Caki2 (cell line): Measurements from ENCODE around the gene DCHS1. TPM values are rescaled to one million over a fixed set of nuclear protein-coding genes. Genes with fewer than 3 reads are reported as not detected.

Experiments used
- DNase-seq: peaks from one replicate; pipeline ENCODE4 v3.0.0-alpha.2; 2015; ENCODE audit warnings: low read depth
- in situ Hi-C: cut with HindIII; loops from 2 replicates; pipeline ENCODE4 v1.10.0; 2016; ENCODE audit warnings: low sequenced_read_pairs, low pct_unique_long_range_greater_than_20kb, mixed read lengths
- total RNA-seq: library from RNA; depleted of rRNA; stranded (reverse); fragments of >200 nt; shearing (Covaris generic); gene quantifications from 2 replicates; pipeline ENCODE4 v1.2.3, GENCODE V29; 2014; ENCODE audit warnings: low replicate concordance

Gene DCHS1
- total RNA-seq, 1 experiment from 2014 or later, result 0.03 TPM

GRCh38 chr11:6619004-6619745 lies 36.4 kb downstream of the DCHS1 start, which contains the start of gene TPP1:
Gene TPP1 (minus strand): TSS chr11:6619422. CDS start chr11:6619400, 22 bp downstream.
- peak; percentile 87 for DNase-seq
- in situ Hi-C loops, result no loop called here

GRCh38 chr11:6618117-6619003 lies 37.2 kb downstream of the DCHS1 start:
- peak; percentile 45 for DNase-seq
- in situ Hi-C loops, result no loop called here

- in situ Hi-C loops, result no loop called here
- no peak for DNase-seq
Measured at GRCh38 chr11:6617315-6617781, 38.3 kb downstream of the DCHS1 start.

- in situ Hi-C loops, result no loop called here
Measured at GRCh38 chr11:6616596-6617250, 38.9 kb downstream of the DCHS1 start.

GRCh38 chr11:6615882-6616585 lies 39.6 kb downstream of the DCHS1 start:
- no peak for DNase-seq
- in situ Hi-C loops, result no loop called here

More at GRCh38 chr11:6616596-6617250, 38.9 kb downstream of the DCHS1 start:
- DNase-seq, result no peak

- DNase-seq, result no peak
- in situ Hi-C loops, result no loop called here
Measured at GRCh38 chr11:6615046-6615445, 40.6 kb downstream of the DCHS1 start.

- DNase-seq, result no peak
- in situ Hi-C loops, result no loop called here
Measured at GRCh38 chr11:6614446-6614845, 41.2 kb downstream of the DCHS1 start.

GRCh38 chr11:6613496-6613895 lies 42.1 kb downstream of the DCHS1 start:
- no peak for DNase-seq
- in situ Hi-C loops, result no loop called here

GRCh38 chr11:6612213-6613041 lies 43.2 kb downstream of the DCHS1 start, which contains the start of gene TAF10:
Gene TAF10 (minus strand): TSS chr11:6612216. CDS start chr11:6612189, 27 bp downstream.
- DNase-seq, result peak; percentile 91
- in situ Hi-C loops, result no loop called here

GRCh38 chr11:6611963-6612212 lies 43.7 kb downstream of the DCHS1 start:
- DNase-seq, result no peak
- in situ Hi-C loops, result no loop called here

- DNase-seq, result peak; percentile 13
Measured at GRCh38 chr11:6611092-6611962, 44.3 kb downstream of the DCHS1 start.

GRCh38 chr11:6610591-6610990 lies 45.0 kb downstream of the DCHS1 start:
- no peak for DNase-seq
- in situ Hi-C loops, result no loop called here

More at GRCh38 chr11:6611092-6611962, 44.3 kb downstream of the DCHS1 start:
- in situ Hi-C loops, result no loop called here

- no peak for DNase-seq
- in situ Hi-C loops, result no loop called here
Measured at GRCh38 chr11:6609502-6610015, 46.0 kb downstream of the DCHS1 start.

- in situ Hi-C loops, result no loop called here
- DNase-seq, result no peak
Measured at GRCh38 chr11:6608726-6609501, 46.7 kb downstream of the DCHS1 start.

GRCh38 chr11:6608011-6608410 lies 47.6 kb downstream of the DCHS1 start:
- no peak for DNase-seq
- in situ Hi-C loops, result no loop called here
